ENCODE measurements around the gene HOXB3. TPM values are rescaled to one million over a fixed set of nuclear protein-coding genes. Genes with fewer than 3 reads are reported as not detected.

HOXB3 gene
- total RNA-seq, 4 donors from 2014 or later = 37.0 to 89.3 (median 65.4) TPM

DNA sequence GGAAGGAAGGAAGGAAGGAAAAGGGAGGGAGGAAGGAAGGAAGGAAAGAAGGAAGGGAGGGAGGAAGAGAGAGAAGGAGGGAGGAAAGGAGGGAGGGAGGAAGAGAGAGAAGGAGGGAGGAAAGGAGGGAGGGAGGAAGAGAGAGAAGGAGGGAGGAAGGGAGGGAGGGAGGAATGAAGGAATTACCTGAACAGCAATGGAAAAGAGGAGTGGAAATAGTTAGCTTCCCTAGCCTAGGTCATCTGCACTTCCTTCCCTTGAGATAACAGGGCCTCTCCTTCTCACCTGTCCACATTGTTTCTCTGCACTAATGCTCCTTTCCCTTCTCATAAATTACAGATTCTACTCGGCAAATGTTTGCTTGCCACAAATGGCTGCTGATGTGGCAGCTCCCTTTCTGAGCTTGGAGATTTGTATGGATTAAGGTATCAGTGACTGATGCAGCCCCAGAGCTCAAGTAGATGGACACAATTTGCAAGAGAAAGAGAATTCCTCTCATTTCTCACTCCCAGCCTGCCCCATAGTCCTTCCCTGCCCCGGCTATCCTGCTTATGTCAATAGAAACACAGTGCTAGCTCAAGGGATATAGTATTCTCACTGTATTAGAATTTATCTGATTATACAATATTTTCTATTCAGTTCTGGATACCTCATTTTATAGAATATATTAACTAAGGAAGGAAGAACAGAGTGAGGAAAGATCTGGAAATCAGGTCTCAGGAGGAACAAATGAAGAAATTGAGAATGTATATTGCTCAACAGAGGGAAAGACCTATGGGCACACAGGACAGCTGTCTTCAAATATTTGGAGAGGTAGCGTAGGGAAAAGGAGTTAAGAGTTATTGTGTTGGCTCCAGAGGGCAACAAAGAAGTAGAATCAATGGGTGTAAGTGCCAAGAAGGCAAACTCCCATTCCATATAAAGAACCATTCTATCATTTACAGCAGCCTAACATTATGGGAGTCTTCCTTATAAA lies 73.8 kb downstream of the HOXB3 start:
- TF ChIP-seq, protein P1, sequence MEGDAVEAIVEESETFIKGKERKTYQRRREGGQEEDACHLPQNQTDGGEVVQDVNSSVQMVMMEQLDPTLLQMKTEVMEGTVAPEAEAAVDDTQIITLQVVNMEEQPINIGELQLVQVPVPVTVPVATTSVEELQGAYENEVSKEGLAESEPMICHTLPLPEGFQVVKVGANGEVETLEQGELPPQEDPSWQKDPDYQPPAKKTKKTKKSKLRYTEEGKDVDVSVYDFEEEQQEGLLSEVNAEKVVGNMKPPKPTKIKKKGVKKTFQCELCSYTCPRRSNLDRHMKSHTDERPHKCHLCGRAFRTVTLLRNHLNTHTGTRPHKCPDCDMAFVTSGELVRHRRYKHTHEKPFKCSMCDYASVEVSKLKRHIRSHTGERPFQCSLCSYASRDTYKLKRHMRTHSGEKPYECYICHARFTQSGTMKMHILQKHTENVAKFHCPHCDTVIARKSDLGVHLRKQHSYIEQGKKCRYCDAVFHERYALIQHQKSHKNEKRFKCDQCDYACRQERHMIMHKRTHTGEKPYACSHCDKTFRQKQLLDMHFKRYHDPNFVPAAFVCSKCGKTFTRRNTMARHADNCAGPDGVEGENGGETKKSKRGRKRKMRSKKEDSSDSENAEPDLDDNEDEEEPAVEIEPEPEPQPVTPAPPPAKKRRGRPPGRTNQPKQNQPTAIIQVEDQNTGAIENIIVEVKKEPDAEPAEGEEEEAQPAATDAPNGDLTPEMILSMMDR (IDR thresholded peaks at IDR 0.05) = no peak
- TF ChIP-seq POLR2A (IDR thresholded peaks at IDR 0.05) = no peak
- no peaks in the 10 kb centered on the region for H3K27me3 ChIP-seq
- DNase-seq = no peak
- H3K4me3 ChIP-seq = no peak overlapping the region
- H3K36me3 ChIP-seq = no peaks in the 10 kb centered on the region
- no peak overlapping the region for H3K27ac ChIP-seq
- no peaks in the 10 kb centered on the region for H3K9me3 ChIP-seq
- peaks cover 0 to 2% (median 0%) of the 10 kb centered on the region in 4 donors for H3K4me1 ChIP-seq

DNA sequence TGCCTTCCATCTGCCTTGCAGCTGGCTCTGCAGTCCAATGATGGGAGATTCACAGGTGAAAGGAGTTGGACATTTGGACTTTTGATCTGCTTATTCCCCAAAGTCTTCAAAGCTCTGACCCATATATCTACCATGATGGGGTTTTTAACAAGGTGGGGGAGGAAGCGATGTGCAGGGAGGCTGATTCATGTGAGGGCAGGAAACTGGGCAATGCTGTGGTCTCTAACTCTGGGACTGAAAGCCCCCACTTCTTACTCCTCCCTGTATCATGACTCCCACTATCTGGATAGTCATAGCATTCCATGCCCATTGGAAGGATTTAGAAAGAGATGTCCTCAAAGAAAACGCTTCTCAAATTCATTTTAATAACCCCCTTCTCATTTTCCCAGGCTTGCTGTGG lies 75.6 kb downstream of the HOXB3 start:
- Histone ChIP-seq H3K9me3 (no peaks in the 10 kb centered on the region), H3K4me1 (peaks cover 0 to 2% (median 0%) of the 10 kb centered on the region in 4 donors), H3K36me3 (no peaks in the 10 kb centered on the region), H3K4me3 (no peak overlapping the region), H3K27ac (no peak overlapping the region), H3K27me3 (no peaks in the 10 kb centered on the region)
- no peak for DNase-seq
- TF ChIP-seq, protein P1 (IDR thresholded peaks at IDR 0.05) = no peak
- TF ChIP-seq POLR2A (IDR thresholded peaks at IDR 0.05) = no peak

DNA sequence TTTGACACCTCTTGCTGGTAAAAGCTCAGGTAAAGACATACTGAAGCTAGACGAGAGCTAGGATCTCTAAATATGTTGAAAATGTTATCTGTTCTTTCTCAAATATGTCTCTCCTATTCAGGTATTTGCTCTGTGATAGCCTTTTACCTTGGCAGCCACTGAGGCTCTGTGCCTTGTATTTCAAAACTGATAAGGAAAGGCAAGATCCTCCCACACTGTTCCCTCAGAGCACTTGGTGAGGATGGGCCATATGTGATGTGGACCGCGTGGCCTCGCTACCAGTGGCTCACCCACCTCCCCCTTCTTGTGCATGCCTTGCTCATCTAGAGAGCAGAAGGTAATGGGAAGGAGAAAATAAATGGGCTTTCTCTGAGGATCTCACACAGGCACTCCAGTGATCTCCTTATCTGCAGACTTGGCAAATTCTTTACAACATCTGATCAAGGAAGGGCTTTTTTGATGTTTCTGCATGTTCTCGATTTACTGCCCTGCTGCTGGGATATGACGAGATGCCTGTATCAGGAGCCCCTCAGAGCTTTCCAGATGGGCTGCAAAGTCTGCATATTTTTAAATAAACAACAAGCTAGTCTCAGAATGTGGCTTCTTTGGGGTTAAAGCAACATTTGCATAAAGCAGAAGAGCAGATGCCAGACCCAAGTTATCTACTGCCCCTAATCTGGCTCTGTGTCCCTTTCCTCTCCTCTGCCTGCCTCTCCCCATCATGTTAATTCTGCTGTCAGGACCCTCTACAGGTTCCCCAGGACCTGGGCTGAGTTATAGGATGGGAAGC lies 76.2 kb downstream of the HOXB3 start:
- no peak overlapping the region for H3K27ac ChIP-seq
- no peak for TF ChIP-seq POLR2A (IDR thresholded peaks at IDR 0.05)
- TF ChIP-seq, protein P1 (IDR thresholded peaks at IDR 0.05) = no peak
- no peaks in the 10 kb centered on the region for H3K9me3 ChIP-seq
- no peak for DNase-seq
- no peaks in the 10 kb centered on the region for H3K36me3 ChIP-seq
- peaks cover 0 to 2% (median 0%) of the 10 kb centered on the region in 4 donors for H3K4me1 ChIP-seq
- no peaks in the 10 kb centered on the region for H3K27me3 ChIP-seq
- H3K4me3 ChIP-seq = no peak overlapping the region

DNA sequence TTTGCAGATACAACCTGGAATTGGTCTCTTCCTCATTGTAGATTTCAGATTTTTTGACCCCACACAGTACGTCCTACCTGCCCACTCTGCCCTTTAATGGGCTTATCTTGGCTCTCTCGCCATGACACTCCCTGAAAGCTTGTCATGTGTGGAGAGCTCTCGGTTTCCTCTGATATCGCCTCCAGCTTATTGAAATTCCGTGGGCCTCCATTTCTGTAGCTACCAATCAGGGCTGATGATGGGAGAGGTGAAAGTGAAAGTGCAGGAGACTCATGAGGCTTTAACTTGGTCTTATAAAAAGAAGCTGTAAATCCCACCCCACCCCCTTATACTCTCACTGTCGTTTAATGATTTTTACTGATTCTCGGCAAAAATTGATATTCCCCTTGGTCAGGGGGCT lies 76.9 kb downstream of the HOXB3 start:
- TF ChIP-seq POLR2A (IDR thresholded peaks at IDR 0.05) = no peak
- TF ChIP-seq, protein P1 (IDR thresholded peaks at IDR 0.05) = no peak
- Histone ChIP-seq H3K27ac (peak overlapping the region in 1 of 4 donors; percentile 13), H3K9me3 (no peaks in the 10 kb centered on the region), H3K4me3 (peak overlapping the region in 1 of 4 donors; percentile 26), H3K36me3 (no peaks in the 10 kb centered on the region), H3K4me1 (peaks cover 0 to 2% (median 0%) of the 10 kb centered on the region in 4 donors), H3K27me3 (no peaks in the 10 kb centered on the region)
- no peak for DNase-seq

DNA sequence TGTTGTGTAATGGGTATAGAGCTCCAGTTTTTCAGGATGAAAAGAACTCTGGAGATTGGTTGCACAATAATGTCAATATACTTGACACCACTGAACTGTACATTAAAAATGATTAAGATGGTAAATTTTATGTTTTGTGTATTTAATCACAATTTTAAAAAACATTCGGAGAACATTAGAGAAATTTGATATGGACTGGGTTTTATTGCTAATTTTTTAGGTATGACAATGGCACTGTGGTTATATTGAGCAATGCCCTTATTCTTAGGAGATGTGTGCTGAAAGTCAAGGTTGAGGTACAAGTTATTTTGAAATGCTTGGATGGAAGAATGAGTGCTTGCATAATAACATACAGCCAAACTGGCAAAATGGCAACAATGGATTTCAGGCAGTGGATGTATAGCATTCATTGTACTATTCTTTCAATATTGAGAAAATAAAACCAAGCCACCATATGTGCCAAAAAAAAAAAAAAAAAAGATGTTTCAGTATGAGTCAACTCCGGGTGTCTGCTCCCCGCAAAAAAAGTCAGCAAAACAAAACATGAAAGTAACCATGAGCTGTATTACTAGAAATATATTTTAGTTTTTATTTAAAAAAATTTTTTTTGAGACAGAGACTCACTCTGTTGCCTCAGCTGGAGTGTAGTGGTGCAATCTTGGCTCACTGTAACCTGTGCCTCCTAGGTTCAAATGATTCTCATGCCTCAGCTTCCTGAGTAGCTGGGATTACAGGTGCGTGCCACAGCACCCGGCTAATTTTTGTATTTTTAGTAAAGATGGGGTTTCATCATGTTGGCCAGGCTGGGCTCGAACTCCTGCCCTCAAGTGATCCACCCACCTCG lies 79.1 kb downstream of the HOXB3 start:
- no peak for DNase-seq
- H3K27ac ChIP-seq = no peak overlapping the region
- no peaks in the 10 kb centered on the region for H3K36me3 ChIP-seq
- peaks cover 0 to 4% (median 1%) of the 10 kb centered on the region in 4 donors for H3K4me1 ChIP-seq
- TF ChIP-seq POLR2A (IDR thresholded peaks at IDR 0.05) = no peak
- TF ChIP-seq, protein P1 (IDR thresholded peaks at IDR 0.05) = no peak
- H3K9me3 ChIP-seq = no peaks in the 10 kb centered on the region
- H3K27me3 ChIP-seq = no peaks in the 10 kb centered on the region
- no peak overlapping the region for H3K4me3 ChIP-seq

All from Peyer's patch (tissue), 4 donors.